CD14-positive monocyte (primary cell): ENCODE measurements around the gene PRKX. TPM values are rescaled to one million over a fixed set of nuclear protein-coding genes. Genes with fewer than 3 reads are reported as not detected.

Experiments
- DNase-seq, 3 donors: peaks; one replicate each; pipeline ENCODE4 v3.0.0-alpha.2; 2011 to 2022
- H2AFZ ChIP-seq: 2 replicates; pipeline ENCODE4 v1.6.0; 2012; ENCODE audit warnings: mild to moderate bottlenecking, low read depth, low read length, inconsistent platforms; ENCODE audit not compliant: insufficient read depth, poor library complexity, severe bottlenecking
- H3K27ac ChIP-seq, 2 donors: 1 replicate in 1 of 2; 2 replicates in 1 of 2; pipeline ENCODE4 v1.5.1; 2012 to 2013; ENCODE audit warnings: low read length in 2 of 2, control low read depth in 1 of 2, inconsistent platforms in 1 of 2, low read depth in 1 of 2, mild to moderate bottlenecking in 1 of 2
- H3K27me3 ChIP-seq, 2 donors: one replicate each; pipeline versions ENCODE4 v1.6.0 to v1.6.1; 2011 to 2013; ENCODE audit warnings: low read length in 2 of 2; ENCODE audit not compliant: control insufficient read depth in 2 of 2, insufficient read depth in 2 of 2
- H3K36me3 ChIP-seq, 2 donors: replicated peaks in 1 of 2; 1 replicate in 1 of 2; 2 replicates in 1 of 2; pipeline versions ENCODE4 v1.5.1 to v1.6.1; 2012 to 2013; ENCODE audit warnings: low read length in 2 of 2, control low read depth in 1 of 2, inconsistent platforms in 1 of 2, mild to moderate bottlenecking in 1 of 2; ENCODE audit not compliant: insufficient read depth in 2 of 2, control insufficient read depth in 1 of 2
- H3K4me1 ChIP-seq, 2 donors: 1 replicate in 1 of 2; 2 replicates in 1 of 2; pipeline versions ENCODE4 v1.5.1 to v1.6.1; 2012 to 2013; ENCODE audit warnings: low read length in 2 of 2, control low read depth in 1 of 2, inconsistent platforms in 1 of 2, mild to moderate bottlenecking in 1 of 2, moderate library complexity in 1 of 2; ENCODE audit not compliant: insufficient read depth in 2 of 2, control insufficient read depth in 1 of 2
- H3K4me2 ChIP-seq: replicated peaks from 2 replicates; pipeline ENCODE3; 2012; ENCODE audit warnings: low read length, moderate library complexity, mild to moderate bottlenecking; ENCODE audit not compliant: poor library complexity, severe bottlenecking; ENCODE audit errors: extremely low read depth
- H3K4me3 ChIP-seq, 3 experiments: fragments of 200-600 bp in 1 of 3; sonication (generic) in 1 of 3; replicated peaks in 1 of 3; 1 replicate in 2 of 3; 2 replicates in 1 of 3; pipeline ENCODE4 v1.5.1; 2011 to 2013; ENCODE audit warnings: low read length in 3 of 3, mild to moderate bottlenecking in 3 of 3, control low read depth in 2 of 3, low read depth in 2 of 3, inconsistent platforms in 1 of 3, moderate library complexity in 1 of 3
- H3K79me2 ChIP-seq: 2 replicates; pipeline ENCODE4 v1.6.0; 2012; ENCODE audit warnings: mild to moderate bottlenecking, control low read depth, inconsistent platforms, low read length, moderate library complexity; ENCODE audit not compliant: insufficient read depth
- H3K9ac ChIP-seq: 2 replicates; pipeline ENCODE4 v1.6.0; 2017; ENCODE audit warnings: low read length, mild to moderate bottlenecking; ENCODE audit not compliant: insufficient read depth, poor library complexity, severe bottlenecking
- H3K9me3 ChIP-seq, 2 donors: replicated peaks in 1 of 2; 1 replicate in 1 of 2; 2 replicates in 1 of 2; pipeline versions ENCODE4 v1.5.1 to v1.6.1; 2012 to 2013; ENCODE audit warnings: low read length in 2 of 2, control low read depth in 1 of 2; ENCODE audit not compliant: control insufficient read depth in 1 of 2, insufficient read depth in 1 of 2
- H4K20me1 ChIP-seq: 2 replicates; pipeline ENCODE4 v1.6.0; 2012; ENCODE audit warnings: mild to moderate bottlenecking, low read length, control low read depth, moderate library complexity; ENCODE audit not compliant: insufficient read depth
- H3K27ac Mint-ChIP-seq, 7 donors: one replicate each; pipeline ENCODE4 v1.8.0; 2020; ENCODE audit warnings: mild to moderate bottlenecking in 7 of 7, mixed read lengths in 7 of 7, moderate library complexity in 6 of 7, inconsistent platforms in 2 of 7
- H3K27me3 Mint-ChIP-seq, 3 donors: one replicate each; pipeline ENCODE4 v1.8.0; 2021 to 2022; ENCODE audit warnings: low read depth in 3 of 3, mild to moderate bottlenecking in 3 of 3, mixed read lengths in 3 of 3, moderate library complexity in 3 of 3, inconsistent platforms in 1 of 3
- H3K36me3 Mint-ChIP-seq, 2 donors: one replicate each; pipeline ENCODE4 v1.8.0; 2020; ENCODE audit warnings: mixed read lengths in 2 of 2, inconsistent platforms in 1 of 2, mild to moderate bottlenecking in 1 of 2
- H3K4me1 Mint-ChIP-seq: one replicate; pipeline ENCODE4 v1.8.0; 2020; ENCODE audit warnings: mild to moderate bottlenecking, mixed read lengths
- H3K4me3 Mint-ChIP-seq, 2 donors: one replicate each; pipeline ENCODE4 v1.8.0; 2020; ENCODE audit warnings: mild to moderate bottlenecking in 2 of 2, mixed read lengths in 2 of 2, moderate library complexity in 1 of 2
- H3K9me3 Mint-ChIP-seq, 7 donors: one replicate each; pipeline ENCODE4 v1.8.0; 2020 to 2022; ENCODE audit warnings: mixed read lengths in 7 of 7, mild to moderate bottlenecking in 6 of 7, moderate library complexity in 6 of 7, inconsistent platforms in 2 of 7
- WGBS: methylation state at CpG from one replicate; pipeline ENCODE4 v1.1.5; 2013; ENCODE audit warnings: missing lambda C conversion rate; ENCODE audit not compliant: insufficient coverage; 5-methylcytosine and 5-hydroxymethylcytosine counted together
- intact Hi-C, 2 donors: fragments of 100-400 bp; cut with micrococcal nuclease; formaldehyde crosslinking; loops; one replicate each; pipeline versions ENCODE4 v1.15.0 to v1.15.1; 2023
- polyA plus RNA-seq, 3 donors: library from polyadenylated mRNA; depleted of rRNA in 1 of 3; unstranded in 2 of 3; stranded (reverse) in 1 of 3; fragments of 300-500 nt in 2 of 3; fragments of >200 nt in 1 of 3; fragmentation: Illumina TruSeq in 2 of 3; gene quantifications; 1 replicate in 2 of 3; 2 replicates in 1 of 3; pipeline ENCODE4 v1.2.3, GENCODE V29; 2012 to 2021
- TF ChIP-seq, protein P1 (sequence below): fragments of 200-600 bp; IDR thresholded peaks from one replicate; pipeline ENCODE4 v1.8.0; 2022; ENCODE audit warnings: antibody characterized with exemption, mild to moderate bottlenecking

PRKX gene
- polyA plus RNA-seq, 3 donors = 41.6 to 47.0 (median 46.2) TPM

DNA sequence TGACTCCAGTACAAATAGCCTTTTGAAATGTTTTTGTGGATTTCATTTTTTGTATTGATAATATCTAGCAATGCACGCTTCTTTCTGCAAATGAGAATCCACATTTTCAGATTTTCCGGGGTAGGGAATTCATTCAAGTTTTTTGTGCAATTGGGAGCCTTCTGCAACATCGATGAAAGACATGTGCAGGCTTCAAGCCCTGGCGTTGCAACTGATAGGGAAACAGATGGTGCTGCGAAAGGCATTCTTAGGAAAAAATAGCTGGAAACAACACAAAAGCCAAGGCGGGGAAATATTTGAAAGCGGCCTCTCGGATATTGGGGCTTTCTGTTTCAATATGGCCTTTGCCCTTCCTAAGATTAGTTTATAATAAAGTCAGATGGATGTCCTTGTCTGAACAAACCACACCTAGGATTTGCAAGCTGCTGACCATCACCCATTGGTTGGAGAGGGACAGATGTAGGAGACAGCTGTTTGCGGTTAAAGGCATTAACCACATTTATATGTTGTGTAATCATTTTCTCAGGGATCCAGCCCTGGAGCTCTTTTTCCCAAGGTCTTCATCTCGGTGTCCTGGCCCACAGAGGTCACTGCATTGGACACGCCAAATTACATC, 136.5 kb downstream of the PRKX start:
- TF ChIP-seq, protein P1, sequence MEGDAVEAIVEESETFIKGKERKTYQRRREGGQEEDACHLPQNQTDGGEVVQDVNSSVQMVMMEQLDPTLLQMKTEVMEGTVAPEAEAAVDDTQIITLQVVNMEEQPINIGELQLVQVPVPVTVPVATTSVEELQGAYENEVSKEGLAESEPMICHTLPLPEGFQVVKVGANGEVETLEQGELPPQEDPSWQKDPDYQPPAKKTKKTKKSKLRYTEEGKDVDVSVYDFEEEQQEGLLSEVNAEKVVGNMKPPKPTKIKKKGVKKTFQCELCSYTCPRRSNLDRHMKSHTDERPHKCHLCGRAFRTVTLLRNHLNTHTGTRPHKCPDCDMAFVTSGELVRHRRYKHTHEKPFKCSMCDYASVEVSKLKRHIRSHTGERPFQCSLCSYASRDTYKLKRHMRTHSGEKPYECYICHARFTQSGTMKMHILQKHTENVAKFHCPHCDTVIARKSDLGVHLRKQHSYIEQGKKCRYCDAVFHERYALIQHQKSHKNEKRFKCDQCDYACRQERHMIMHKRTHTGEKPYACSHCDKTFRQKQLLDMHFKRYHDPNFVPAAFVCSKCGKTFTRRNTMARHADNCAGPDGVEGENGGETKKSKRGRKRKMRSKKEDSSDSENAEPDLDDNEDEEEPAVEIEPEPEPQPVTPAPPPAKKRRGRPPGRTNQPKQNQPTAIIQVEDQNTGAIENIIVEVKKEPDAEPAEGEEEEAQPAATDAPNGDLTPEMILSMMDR = no peak
- H3K9me3 Mint-ChIP-seq = peaks cover 1 to 10% (median 2%) of the 10 kb centered on the region in 7 donors
- H3K27ac Mint-ChIP-seq = no peak overlapping the region
- intact Hi-C loops = no loop called here
- Histone ChIP-seq H3K79me2 (no peaks in the 10 kb centered on the region), H3K4me3 (no peak overlapping the region), H2AFZ (no peak overlapping the region), H3K36me3 (no peaks in the 10 kb centered on the region), H3K4me2 (no peak overlapping the region), H3K9ac (no peak overlapping the region), H4K20me1 (no peaks in the 10 kb centered on the region), H3K4me1 (no peaks in the 10 kb centered on the region), H3K27ac (no peak overlapping the region), H3K27me3 (no peaks in the 10 kb centered on the region), H3K9me3 (no peaks in the 10 kb centered on the region)
- no peak overlapping the region for H3K4me3 Mint-ChIP-seq
- DNase-seq = no peak
- H3K27me3 Mint-ChIP-seq = peaks cover 2 to 14% (median 5%) of the 10 kb centered on the region in 3 donors
- no peaks in the 10 kb centered on the region for H3K36me3 Mint-ChIP-seq
- no peaks in the 10 kb centered on the region for H3K4me1 Mint-ChIP-seq
- WGBS = 73% methylated on average over 2 of the region's 11 CpGs

DNA sequence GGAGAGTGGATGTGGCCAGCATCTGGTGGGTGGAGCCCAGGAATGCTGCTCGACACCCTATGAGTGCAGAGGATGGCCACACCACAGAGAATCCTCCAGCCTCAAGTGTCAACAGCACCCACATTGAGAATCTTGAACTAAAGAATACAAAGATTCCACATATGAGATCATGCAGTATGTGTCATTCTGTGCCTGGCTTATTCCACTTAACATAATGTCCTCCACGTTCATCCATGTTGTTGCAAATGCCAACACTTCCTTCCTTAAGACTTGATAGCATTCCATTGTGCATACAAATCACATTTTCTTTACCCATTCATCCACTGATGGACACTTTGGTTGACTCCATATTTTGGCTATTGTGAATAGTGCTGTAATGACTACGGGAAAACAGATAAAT, 145.8 kb downstream of the PRKX start:
- Histone ChIP-seq H3K4me3 (no peak overlapping the region), H3K9ac (no peak overlapping the region), H2AFZ (no peak overlapping the region), H3K4me2 (no peak overlapping the region), H3K79me2 (no peaks in the 10 kb centered on the region), H3K27me3 (no peaks in the 10 kb centered on the region), H3K36me3 (no peaks in the 10 kb centered on the region), H3K4me1 (no peaks in the 10 kb centered on the region), H4K20me1 (no peaks in the 10 kb centered on the region), H3K27ac (no peak overlapping the region), H3K9me3 (no peaks in the 10 kb centered on the region)
- TF ChIP-seq, protein P1 = no peak
- Mint-ChIP-seq H3K27ac (no peak overlapping the region), H3K36me3 (no peaks in the 10 kb centered on the region), H3K4me3 (no peak overlapping the region), H3K4me1 (no peaks in the 10 kb centered on the region), H3K9me3 (peaks cover 0 to 2% (median 1%) of the 10 kb centered on the region in 7 donors), H3K27me3 (peaks cover 0 to 12% (median 0%) of the 10 kb centered on the region in 3 donors)
- WGBS = no CpG with 5 or more reads among the region's 3 CpGs
- DNase-seq = no peak
- intact Hi-C loops = no loop called here
